Fibroblast of lung (primary cell): Measurements from ENCODE around the gene ANKS1B.

ENCODE experiments used
- CTCF ChIP-seq, 2 donors: IDR thresholded peaks in 1 of 2; conservative IDR thresholded peaks in 1 of 2; 1 replicate in 1 of 2; 2 replicates in 1 of 2; pipeline ENCODE4 v1.5.1; 2011 to 2012; ENCODE audit warnings: low read length in 2 of 2, control low read depth in 1 of 2, inconsistent platforms in 1 of 2, low read depth in 1 of 2, mild to moderate bottlenecking in 1 of 2
- EZH2 ChIP-seq: IDR thresholded peaks from 2 replicates; pipeline ENCODE4 v1.5.1; 2012; ENCODE audit warnings: low read length, control low read depth, mild to moderate bottlenecking; ENCODE audit errors: missing control alignments

GRCh38 chr12:99618657-99619056 is 366.1 kb downstream of the ANKS1B start:
- TF ChIP-seq CTCF (conservative IDR thresholded peaks at IDR 0.05 in 1 of 2, IDR thresholded peaks at IDR 0.05 in 1 of 2; ENCODE audit: low read depth in 1 of 2, low read length in 2 of 2) (no peak), EZH2 (no peak)
